Subcutaneous abdominal adipose tissue (tissue), 5 donors: ENCODE data around the gene TOGARAM2.

Experiments
- H3K27ac ChIP-seq: one replicate; pipeline ENCODE4 v1.7.0; 2013; ENCODE audit warnings: low read depth, mild to moderate bottlenecking, inconsistent platforms, low read length, moderate library complexity
- H3K27me3 ChIP-seq, 5 donors: one replicate each; pipeline ENCODE4 v1.7.0; 2013; ENCODE audit warnings: low read length in 5 of 5, inconsistent platforms in 1 of 5; ENCODE audit not compliant: control insufficient read depth in 5 of 5, insufficient read depth in 4 of 5
- H3K36me3 ChIP-seq, 5 donors: one replicate each; pipeline ENCODE4 v1.7.0; 2013; ENCODE audit warnings: low read length in 5 of 5; ENCODE audit not compliant: control insufficient read depth in 5 of 5, insufficient read depth in 5 of 5
- H3K4me1 ChIP-seq, 5 donors: one replicate each; pipeline ENCODE4 v1.7.0; 2013; ENCODE audit warnings: low read length in 5 of 5, mild to moderate bottlenecking in 3 of 5, moderate library complexity in 1 of 5; ENCODE audit not compliant: control insufficient read depth in 5 of 5, insufficient read depth in 5 of 5
- H3K4me3 ChIP-seq, 5 donors: one replicate each; pipeline ENCODE4 v1.7.0; 2013; ENCODE audit warnings: low read length in 5 of 5, low read depth in 1 of 5
- H3K9ac ChIP-seq, 5 donors: one replicate each; pipeline ENCODE4 v1.7.0; 2013; ENCODE audit warnings: low read length in 5 of 5, mild to moderate bottlenecking in 4 of 5, moderate library complexity in 3 of 5
- H3K9me3 ChIP-seq, 5 donors: one replicate each; pipeline ENCODE4 v1.7.0; 2013; ENCODE audit warnings: low read length in 5 of 5; ENCODE audit not compliant: control insufficient read depth in 5 of 5
- donor health status: healthy.
- donor health status: healthy.
- donor health status: healthy.
- donor health status: healthy.
- donor health status: healthy.

Gene TOGARAM2

DNA sequence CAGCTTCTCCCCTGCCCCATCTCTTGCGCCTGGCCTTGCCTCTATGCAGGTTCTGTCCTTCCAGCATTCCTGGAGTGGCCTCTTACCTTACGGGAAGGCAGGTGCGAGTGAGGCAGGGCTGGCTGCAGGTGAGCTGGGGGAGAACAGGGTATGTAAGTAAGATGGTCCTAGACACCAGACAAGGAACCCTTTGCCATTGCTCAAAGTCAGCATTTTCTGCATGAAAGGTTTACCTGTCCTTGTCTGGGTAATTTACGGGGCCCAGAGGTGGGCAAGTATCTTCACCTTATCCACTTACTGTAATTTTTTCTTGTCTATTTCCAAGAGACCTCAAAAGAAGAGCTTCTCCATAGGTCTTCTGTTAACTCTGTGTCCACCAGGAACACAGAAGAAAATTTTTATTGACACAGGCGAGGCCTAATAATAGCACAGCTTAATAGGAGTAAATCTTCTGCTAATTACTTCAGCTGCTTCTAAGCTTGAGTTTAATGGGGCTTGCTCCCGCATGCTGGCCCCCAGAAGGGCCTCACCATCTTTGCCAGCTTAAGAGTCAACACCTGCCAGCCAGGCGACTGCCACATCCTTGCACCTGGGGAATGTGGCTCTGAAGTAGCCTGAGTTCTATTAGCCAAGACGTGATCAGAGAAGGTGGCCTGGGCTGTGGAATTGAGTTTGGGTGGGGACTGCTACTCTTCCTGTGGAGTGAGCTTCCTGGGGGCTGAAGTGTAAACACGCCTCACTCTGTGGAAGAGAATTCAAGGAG is 66.2 kb downstream of the TOGARAM2 start:
- no peak overlapping the region for H3K4me3 ChIP-seq
- no peaks in the 10 kb centered on the region for H3K9me3 ChIP-seq
- no peak overlapping the region for H3K27ac ChIP-seq
- no peaks in the 10 kb centered on the region for H3K36me3 ChIP-seq
- H3K9ac ChIP-seq: no peak overlapping the region
- H3K4me1 ChIP-seq: no peaks in the 10 kb centered on the region
- H3K27me3 ChIP-seq: peaks cover 0 to 5% (median 0%) of the 10 kb centered on the region in 5 donors

DNA sequence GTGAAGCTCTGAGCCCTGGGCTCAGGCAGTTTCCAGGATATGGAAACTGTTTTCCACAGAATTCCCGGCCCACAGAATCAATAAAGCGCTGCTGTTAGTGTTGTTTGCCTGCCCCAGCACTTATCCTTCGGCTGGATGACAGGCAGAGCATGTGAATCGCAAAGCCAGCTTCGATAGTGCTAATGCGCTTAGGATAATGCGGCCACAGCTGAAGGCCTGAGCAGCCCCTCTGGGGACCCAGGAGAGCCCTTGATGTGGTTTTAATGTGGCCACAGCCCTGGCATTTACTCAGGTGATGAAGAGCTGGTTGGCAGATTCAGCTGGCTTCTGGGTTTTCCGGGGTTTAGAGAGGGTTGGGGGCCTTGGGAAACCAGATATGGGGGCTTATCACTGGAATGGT is 69.5 kb downstream of the TOGARAM2 start:
- H3K27me3 ChIP-seq: peaks cover 0 to 5% (median 0%) of the 10 kb centered on the region in 5 donors
- H3K9ac ChIP-seq: no peak overlapping the region
- peaks cover 0 to 4% (median 0%) of the 10 kb centered on the region in 5 donors for H3K4me1 ChIP-seq
- no peak overlapping the region for H3K27ac ChIP-seq
- no peaks in the 10 kb centered on the region for H3K9me3 ChIP-seq
- H3K36me3 ChIP-seq: no peaks in the 10 kb centered on the region
- H3K4me3 ChIP-seq: no peak overlapping the region

DNA sequence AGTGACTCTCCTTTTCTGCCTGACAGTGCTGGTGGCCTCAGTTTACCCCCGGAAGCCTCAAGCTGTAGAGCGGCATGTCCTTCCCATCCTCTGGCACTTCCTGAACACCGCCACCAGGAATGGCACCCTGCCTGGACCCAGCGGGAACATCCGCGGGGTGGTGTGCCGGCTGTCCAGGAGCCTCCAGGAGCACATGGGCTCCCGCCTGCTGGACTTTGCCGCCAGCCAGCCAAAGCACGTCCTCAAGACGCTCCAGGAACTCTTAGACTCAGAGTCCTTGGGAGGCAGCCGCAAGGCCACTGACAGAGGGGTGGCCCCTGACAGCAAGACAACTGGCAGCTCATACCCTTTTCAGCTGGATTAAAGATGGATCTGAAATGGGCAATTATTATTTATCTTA is 70.6 kb downstream of the TOGARAM2 start:
- H3K4me3 ChIP-seq: no peak overlapping the region
- no peak overlapping the region for H3K9ac ChIP-seq
- peaks cover 0 to 4% (median 0%) of the 10 kb centered on the region in 5 donors for H3K4me1 ChIP-seq
- H3K9me3 ChIP-seq: no peaks in the 10 kb centered on the region
- H3K27me3 ChIP-seq: peaks cover 0 to 3% (median 0%) of the 10 kb centered on the region in 5 donors
- no peak overlapping the region for H3K27ac ChIP-seq
- H3K36me3 ChIP-seq: no peaks in the 10 kb centered on the region

DNA sequence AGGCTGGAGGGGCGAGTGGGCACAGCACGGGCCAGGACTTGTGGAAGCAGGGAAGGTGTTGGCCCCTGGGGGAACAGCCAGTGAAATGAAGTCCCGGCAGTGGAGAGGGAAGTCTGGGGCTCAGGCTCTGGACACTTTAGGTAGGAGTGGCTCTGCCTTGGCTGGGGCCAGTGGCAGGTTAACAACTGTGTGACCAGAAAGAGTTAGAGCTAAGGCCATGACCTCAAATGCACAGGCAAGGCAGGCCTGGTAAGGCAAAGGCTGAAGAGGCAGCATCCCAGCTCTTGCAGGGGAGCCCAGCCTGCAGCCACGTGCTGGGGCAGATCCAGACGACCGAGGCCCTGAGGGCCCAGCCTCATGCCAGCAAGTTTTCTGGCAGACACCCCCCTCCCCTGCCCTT is 71.7 kb downstream of the TOGARAM2 start:
- Histone ChIP-seq H3K27ac (no peak overlapping the region), H3K36me3 (no peaks in the 10 kb centered on the region), H3K9ac (no peak overlapping the region), H3K27me3 (peaks cover 0 to 3% (median 0%) of the 10 kb centered on the region in 5 donors), H3K4me3 (no peak overlapping the region), H3K4me1 (peaks cover 0 to 4% (median 0%) of the 10 kb centered on the region in 5 donors), H3K9me3 (no peaks in the 10 kb centered on the region)

DNA sequence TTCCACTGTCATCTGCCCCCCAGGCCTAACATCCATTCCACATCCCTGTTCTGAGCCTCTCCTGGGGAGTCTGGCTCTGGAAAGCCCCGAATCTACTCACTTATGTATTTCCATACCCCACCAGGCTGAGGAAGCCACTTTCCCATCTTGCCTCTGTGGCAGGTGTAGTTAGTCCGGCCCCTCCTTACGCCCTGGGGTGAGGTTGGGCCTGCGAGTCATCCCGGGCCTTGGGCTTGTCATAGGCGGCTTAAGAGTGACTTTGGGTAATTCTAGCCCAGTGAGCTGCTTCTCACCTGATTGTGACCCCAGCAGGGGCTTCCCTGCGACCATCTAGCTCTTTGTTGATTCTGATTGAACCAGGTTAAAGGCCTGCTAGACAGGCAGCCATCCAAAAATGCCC is 72.1 kb downstream of the TOGARAM2 start:
- Histone ChIP-seq H3K27ac (no peak overlapping the region), H3K9me3 (no peaks in the 10 kb centered on the region), H3K4me1 (peaks cover 0 to 4% (median 0%) of the 10 kb centered on the region in 5 donors), H3K9ac (no peak overlapping the region), H3K27me3 (peaks cover 0 to 3% (median 0%) of the 10 kb centered on the region in 5 donors), H3K4me3 (no peak overlapping the region), H3K36me3 (no peaks in the 10 kb centered on the region)

DNA sequence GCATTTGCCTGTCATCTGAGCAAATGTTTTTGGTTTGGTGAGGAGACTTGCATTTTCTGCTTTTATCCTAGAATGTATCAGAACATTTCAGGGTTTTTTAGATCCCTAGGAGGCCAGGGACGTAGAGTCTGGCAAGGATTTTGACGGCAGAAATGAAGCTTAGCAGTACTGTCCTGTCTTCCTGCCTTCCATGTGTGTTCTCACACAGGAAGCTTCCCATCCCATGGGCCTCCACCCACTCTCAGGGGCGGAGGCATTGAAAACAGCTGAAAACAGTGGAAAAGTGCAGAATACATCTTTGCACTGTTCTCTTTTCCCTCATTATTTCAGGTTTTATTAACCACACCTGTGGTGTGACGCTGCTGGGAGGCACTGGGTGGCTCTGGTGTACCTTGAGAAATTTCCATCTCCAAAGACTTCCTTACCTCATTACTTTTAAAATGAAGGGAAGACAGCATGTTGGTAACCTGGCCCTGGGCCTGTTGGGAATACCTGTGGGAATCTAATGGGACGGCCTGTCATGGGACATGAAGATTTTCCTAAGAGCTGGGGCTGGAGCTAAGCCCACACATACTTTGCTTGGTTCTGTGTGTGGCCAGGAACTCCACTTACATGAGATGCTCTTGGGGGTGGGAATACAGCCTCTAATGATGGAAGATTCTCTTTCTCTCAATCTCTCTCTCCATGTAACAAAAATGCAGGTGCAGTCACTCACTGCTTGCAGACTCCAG is 72.7 kb downstream of the TOGARAM2 start:
- Histone ChIP-seq H3K36me3 (no peaks in the 10 kb centered on the region), H3K27me3 (peaks cover 0 to 3% (median 0%) of the 10 kb centered on the region in 5 donors), H3K9ac (no peak overlapping the region), H3K4me3 (no peak overlapping the region), H3K4me1 (peaks cover 0 to 4% (median 0%) of the 10 kb centered on the region in 5 donors), H3K27ac (no peak overlapping the region), H3K9me3 (no peaks in the 10 kb centered on the region)

DNA sequence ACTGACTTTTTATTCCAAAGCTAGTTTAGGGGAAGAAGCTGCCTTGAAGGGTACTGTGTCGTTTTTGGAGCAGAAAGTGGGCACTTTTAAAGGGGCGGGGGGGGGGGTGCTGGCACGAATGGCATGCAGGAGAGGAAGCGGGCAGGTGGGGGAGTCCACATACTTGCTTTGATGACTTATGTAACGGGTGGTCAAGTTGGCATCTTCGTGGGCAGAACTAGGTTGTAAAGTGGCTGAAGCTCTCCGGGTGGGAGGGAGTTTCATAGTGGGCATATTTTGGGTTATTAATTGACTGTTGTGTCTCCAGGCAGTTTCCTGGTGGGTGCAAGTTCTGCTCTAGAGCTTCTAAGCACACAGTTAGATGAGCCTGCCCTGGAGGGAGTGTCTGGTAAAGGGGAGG is 73.3 kb downstream of the TOGARAM2 start:
- Histone ChIP-seq H3K9me3 (no peaks in the 10 kb centered on the region), H3K4me3 (no peak overlapping the region), H3K27ac (no peak overlapping the region), H3K36me3 (no peaks in the 10 kb centered on the region), H3K27me3 (peaks cover 0 to 3% (median 0%) of the 10 kb centered on the region in 5 donors), H3K4me1 (peaks cover 0 to 4% (median 0%) of the 10 kb centered on the region in 5 donors), H3K9ac (no peak overlapping the region)

DNA sequence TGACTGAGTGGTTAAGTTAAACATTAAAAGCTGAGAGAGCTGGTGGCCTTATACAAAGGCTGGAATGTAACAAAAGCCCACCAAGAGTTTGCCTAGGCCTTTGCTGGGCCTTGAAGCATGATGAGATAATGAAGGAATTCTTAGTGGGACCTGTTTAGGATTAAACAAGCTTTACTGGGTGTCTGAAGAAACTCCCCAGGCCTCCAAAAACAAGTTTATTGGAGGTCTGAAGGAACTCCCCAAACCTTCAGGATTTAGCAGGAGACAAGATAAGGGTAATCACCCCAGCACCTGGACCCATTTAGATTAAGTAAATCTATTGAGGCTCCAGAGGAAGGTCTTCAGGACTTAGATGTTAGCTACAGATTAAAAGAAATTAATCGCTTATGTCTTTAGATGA is 74.5 kb downstream of the TOGARAM2 start:
- H3K27ac ChIP-seq: no peak overlapping the region
- H3K27me3 ChIP-seq: peaks cover 0 to 3% (median 0%) of the 10 kb centered on the region in 5 donors
- H3K4me3 ChIP-seq: no peak overlapping the region
- no peaks in the 10 kb centered on the region for H3K9me3 ChIP-seq
- H3K9ac ChIP-seq: no peak overlapping the region
- H3K36me3 ChIP-seq: no peaks in the 10 kb centered on the region
- peaks cover 0 to 4% (median 0%) of the 10 kb centered on the region in 5 donors for H3K4me1 ChIP-seq

DNA sequence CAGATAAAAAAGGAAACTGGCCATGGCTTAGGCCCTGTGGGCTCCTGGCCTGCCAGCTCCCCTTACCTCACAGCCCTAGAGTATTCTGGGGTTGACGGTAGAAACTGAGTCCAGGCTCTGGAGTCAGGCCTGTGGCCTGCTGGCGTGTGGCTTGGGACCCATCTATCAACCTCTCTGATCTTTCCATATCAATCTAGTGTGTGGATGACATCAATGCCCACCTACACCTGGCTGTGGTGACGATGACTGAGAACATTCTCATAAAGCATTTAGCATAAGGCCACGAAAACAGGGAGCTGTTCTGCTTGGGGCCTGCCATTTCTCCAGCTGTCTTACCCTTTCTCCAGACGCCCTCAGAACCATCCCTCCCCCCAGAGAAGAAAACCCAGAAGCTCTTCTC is 75.4 kb downstream of the TOGARAM2 start:
- peaks cover 0 to 4% (median 0%) of the 10 kb centered on the region in 5 donors for H3K4me1 ChIP-seq
- H3K27ac ChIP-seq: no peak overlapping the region
- H3K9ac ChIP-seq: no peak overlapping the region
- no peaks in the 10 kb centered on the region for H3K9me3 ChIP-seq
- H3K27me3 ChIP-seq: no peaks in the 10 kb centered on the region
- no peaks in the 10 kb centered on the region for H3K36me3 ChIP-seq
- H3K4me3 ChIP-seq: no peak overlapping the region

DNA sequence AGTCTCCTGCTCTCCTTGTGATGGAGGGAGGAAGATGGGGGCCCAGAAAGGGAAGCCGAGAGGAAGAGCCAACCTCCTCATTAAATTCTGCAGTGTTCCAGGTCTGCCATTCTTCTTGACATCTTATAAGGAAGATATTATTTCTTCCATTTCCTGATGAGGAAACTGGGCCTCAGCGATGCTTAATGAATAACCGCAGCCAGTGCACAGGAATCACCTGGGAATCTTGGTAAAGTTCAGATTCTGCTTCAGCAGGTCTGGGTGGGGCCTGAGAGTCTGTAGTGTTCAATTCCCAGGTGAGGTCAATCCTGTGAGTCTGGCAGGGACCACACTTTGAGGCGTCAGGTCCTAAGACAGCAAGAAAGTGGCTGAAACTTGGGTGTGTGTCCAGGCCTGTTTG is 75.9 kb downstream of the TOGARAM2 start:
- H3K27me3 ChIP-seq: no peaks in the 10 kb centered on the region
- no peaks in the 10 kb centered on the region for H3K36me3 ChIP-seq
- no peak overlapping the region for H3K4me3 ChIP-seq
- peaks cover 0 to 4% (median 0%) of the 10 kb centered on the region in 5 donors for H3K4me1 ChIP-seq
- H3K27ac ChIP-seq: no peak overlapping the region
- no peak overlapping the region for H3K9ac ChIP-seq
- H3K9me3 ChIP-seq: no peaks in the 10 kb centered on the region
